Spleen (tissue), 11 donors: ENCODE measurements around the gene C5AR2. TPM values are rescaled to one million over a fixed set of nuclear protein-coding genes. Genes with fewer than 3 reads are reported as not detected.

Experiments used
- DNase-seq: peaks from one replicate; pipeline ENCODE4 v3.0.0-alpha.2; 2020
- H3K27ac ChIP-seq, 8 donors: fragments of 200-600 bp; sonication (generic) in 7 of 8; 1 replicate in 4 of 8; 2 replicates in 4 of 8; pipeline versions ENCODE4 v1.5.0 to v1.8.0; 2016 to 2021; ENCODE audit warnings: inconsistent platforms in 4 of 8, mild to moderate bottlenecking in 4 of 8, moderate library complexity in 1 of 8
- H3K27me3 ChIP-seq, 7 donors: fragments of 200-600 bp; sonication (generic) in 6 of 7; replicated peaks in 1 of 7; 1 replicate in 4 of 7; 2 replicates in 3 of 7; pipeline versions ENCODE4 v1.5.0 to v1.8.0; 2016 to 2021; ENCODE audit warnings: inconsistent platforms in 3 of 7, mild to moderate bottlenecking in 1 of 7
- H3K36me3 ChIP-seq, 6 donors: fragments of 200-600 bp; sonication (generic) in 5 of 6; 1 replicate in 4 of 6; 2 replicates in 2 of 6; pipeline versions ENCODE4 v1.5.0 to v1.8.0; 2016 to 2021; ENCODE audit warnings: inconsistent platforms in 2 of 6
- H3K4me1 ChIP-seq, 6 donors: fragments of 200-600 bp; sonication (generic) in 5 of 6; 1 replicate in 3 of 6; 2 replicates in 3 of 6; pipeline versions ENCODE4 v1.5.0 to v1.8.0; 2016 to 2021; ENCODE audit warnings: inconsistent platforms in 3 of 6
- H3K4me3 ChIP-seq, 8 donors: fragments of 200-600 bp; sonication (generic) in 7 of 8; 1 replicate in 4 of 8; 2 replicates in 4 of 8; pipeline versions ENCODE4 v1.5.0 to v1.8.0; 2016 to 2021; ENCODE audit warnings: inconsistent platforms in 4 of 8, mild to moderate bottlenecking in 4 of 8, moderate library complexity in 2 of 8
- H3K9me3 ChIP-seq, 8 donors: fragments of 200-600 bp; sonication (generic) in 7 of 8; 1 replicate in 4 of 8; 2 replicates in 4 of 8; pipeline versions ENCODE4 v1.5.0 to v1.8.0; 2016 to 2021; ENCODE audit warnings: inconsistent platforms in 4 of 8
- CTCF ChIP-seq, 11 experiments: fragments of 200-600 bp in 7 of 11; fragments of 450-650 bp in 4 of 11; sonication (generic) in 4 of 11; IDR thresholded peaks in 8 of 11; conservative IDR thresholded peaks in 3 of 11; 1 replicate in 7 of 11; 2 replicates in 4 of 11; pipeline versions ENCODE4 v1.4.0 to v1.8.0; 2016 to 2021; ENCODE audit warnings: antibody characterized with exemption in 11 of 11, inconsistent platforms in 4 of 11, mild to moderate bottlenecking in 1 of 11
- POLR2A ChIP-seq, 3 donors: fragments of 450-650 bp; IDR thresholded peaks; one replicate each; pipeline ENCODE4 v1.5.1; 2017; ENCODE audit warnings: antibody characterized with exemption in 3 of 3, mild to moderate bottlenecking in 1 of 3
- POLR2AphosphoS5 ChIP-seq, 3 donors: sonication (generic); formaldehyde crosslinking; IDR thresholded peaks; one replicate each; pipeline ENCODE4 v1.5.1; 2017; ENCODE audit warnings: antibody characterized with exemption in 3 of 3
- WGBS, 5 donors: extraction: QIAGEN DNeasy Blood & Tissue Kit in 3 of 5; methylation state at CpG; one replicate each; pipeline versions ENCODE4 v1.1.5 to v1.1.7; 2013 to 2018; 5-methylcytosine and 5-hydroxymethylcytosine counted together
- intact Hi-C: fragments of 100-400 bp; cut with DNase I; formaldehyde crosslinking; loops from one replicate; pipeline ENCODE4 v1.15.0; 2023; ENCODE audit warnings: low total_unique reads
- polyA plus RNA-seq, 3 donors: library from polyadenylated mRNA; stranded (reverse); fragments of 200-250 nt; gene quantifications; one replicate each; pipeline ENCODE4 v1.2.1, GENCODE V29; 2013
- total RNA-seq, 7 donors: library from RNA; depleted of rRNA in 3 of 7; stranded (reverse); fragments of >200 nt in 3 of 7; fragmentation: NEBNext Ultra II Directional in 4 of 7; extraction: Animal tissue kit (Norgen Biotek cat#: 25700) in 4 of 7; gene quantifications; one replicate each; pipeline versions ENCODE4 v1.1.0 to v1.2.1, GENCODE V29; 2016 to 2021
- donor health status: healthy with polysubstance abuse.
- donor health status: DM: no; HTN: no; CAD: no; lungs with moderate emphysema.
- donor health status: DM: no; HTN: no; CAD: no.
- donor health status: Bipolar disorder and iron deficiency.
- donor health status: healthy.
- donor health status: DM: no; HTN: no; CAD: no.
- donor health status: DM: yes; HTN: yes; CAD: no.

The C5AR2 gene
- total and polyA plus RNA-seq, 10 donors = 1.3 to 55.7 (median 25.3) TPM

GRCh38 chr19:47305309-47305751 is 26.6 kb upstream of the C5AR2 start:
- Histone ChIP-seq H3K36me3 (no peaks in the 10 kb centered on the region), H3K27ac (peak overlapping the region in 1 of 8 donors; percentile 61), H3K27me3 (peaks cover 0 to 40% (median 0%) of the 10 kb centered on the region in 7 donors), H3K4me3 (no peak overlapping the region), H3K4me1 (peaks cover 0 to 48% (median 12%) of the 10 kb centered on the region in 6 donors), H3K9me3 (no peaks in the 10 kb centered on the region)
- intact Hi-C loops = no loop called here
- 6 to 9% (median 7%) methylated on average over 14 of the region's 14 CpGs for WGBS, 5 donors
- DNase-seq = peak; percentile 88
- no peak for TF ChIP-seq POLR2A (IDR thresholded peaks at IDR 0.05)
- peak in 1 of 3 donors; percentile 84 for TF ChIP-seq POLR2AphosphoS5 (IDR thresholded peaks at IDR 0.05)
- peak; percentile 78 to 96 (median 88) for TF ChIP-seq CTCF (IDR thresholded peaks at IDR 0.05 in 8 of 11, conservative IDR thresholded peaks at IDR 0.05 in 3 of 11)

- WGBS, 5 donors = 83 to 95% (median 91%) methylated on average over 3 of the region's 3 CpGs
- Histone ChIP-seq H3K4me3 (no peak overlapping the region), H3K4me1 (peaks cover 0 to 48% (median 12%) of the 10 kb centered on the region in 6 donors), H3K27me3 (peaks cover 0 to 50% (median 0%) of the 10 kb centered on the region in 7 donors), H3K36me3 (no peaks in the 10 kb centered on the region), H3K9me3 (no peaks in the 10 kb centered on the region), H3K27ac (peak overlapping the region in 1 of 8 donors; percentile 61)
- intact Hi-C loops = no loop called here
- TF ChIP-seq POLR2A (IDR thresholded peaks at IDR 0.05) = no peak
- TF ChIP-seq POLR2AphosphoS5 (IDR thresholded peaks at IDR 0.05) = no peak
- no peak for TF ChIP-seq CTCF (IDR thresholded peaks at IDR 0.05 in 8 of 11, conservative IDR thresholded peaks at IDR 0.05 in 3 of 11)
- DNase-seq = no peak
Measured at GRCh38 chr19:47306303-47306702, 25.7 kb upstream of the C5AR2 start.

GRCh38 chr19:47309038-47309437 is 22.9 kb upstream of the C5AR2 start:
- intact Hi-C loops = no loop called here
- no peaks in the 10 kb centered on the region for H3K9me3 ChIP-seq
- peaks cover 0 to 7% (median 0%) of the 10 kb centered on the region in 6 donors for H3K36me3 ChIP-seq
- peaks cover 0 to 55% (median 11%) of the 10 kb centered on the region in 6 donors for H3K4me1 ChIP-seq
- DNase-seq = no peak
- TF ChIP-seq CTCF (IDR thresholded peaks at IDR 0.05 in 8 of 11, conservative IDR thresholded peaks at IDR 0.05 in 3 of 11) (no peak), POLR2AphosphoS5 (IDR thresholded peaks at IDR 0.05) (no peak), POLR2A (IDR thresholded peaks at IDR 0.05) (no peak)
- H3K27me3 ChIP-seq = peaks cover 0 to 69% (median 0%) of the 10 kb centered on the region in 7 donors
- peak overlapping the region in 7 of 8 donors; percentile 60 to 93 (median 85) for H3K27ac ChIP-seq
- peak overlapping the region in 3 of 8 donors; percentile 27 to 68 (median 31) for H3K4me3 ChIP-seq
- WGBS, 5 donors = 68 to 83% (median 75%) methylated on average over 8 of the region's 8 CpGs

- WGBS, 5 donors = 23 to 34% (median 30%) methylated on average over 12 of the region's 12 CpGs
- Histone ChIP-seq H3K4me3 (peak within 1 kb of the TSS in 7 of 8 donors; percentile 12 to 68 (median 27)), H3K4me1 (peaks cover 0 to 59% (median 13%) of the 10 kb centered on the region in 6 donors), H3K27me3 (peaks cover 0 to 63% (median 0%) of the 10 kb centered on the region in 7 donors), H3K27ac (peak within 1 kb of the TSS in 7 of 8 donors; percentile 60 to 93 (median 85)), H3K9me3 (no peaks in the 10 kb centered on the region), H3K36me3 (peaks cover 0 to 7% (median 0%) of the 10 kb centered on the region in 6 donors)
- DNase-seq = peak; percentile 88
- TF ChIP-seq POLR2AphosphoS5 (IDR thresholded peaks at IDR 0.05) (peak; percentile 58 to 92 (median 65)), CTCF (IDR thresholded peaks at IDR 0.05 in 8 of 11, conservative IDR thresholded peaks at IDR 0.05 in 3 of 11) (peak in 3 of 11 experiments; percentile 32 to 41 (median 33)), POLR2A (IDR thresholded peaks at IDR 0.05) (no peak)
- intact Hi-C loops = no loop called here
Measured at GRCh38 chr19:47309608-47310007, 22.4 kb upstream of the C5AR2 start, which contains the start of gene C5AR1. Gene C5AR1 (plus strand): TSS chr19:47309861. CDS start chr19:47309896, 35 bp downstream.
